ENCODE results near the gene TUBA1A.

Gene TUBA1A

GRCh38 chr12:49188916-49189367 is at the start of gene TUBA1A (continued):
- TF ChIP-seq ZNF366 (tag by site-specific recombination; conservative IDR thresholded peaks at IDR 0.05) (peak; percentile 45; the same call in 1 of the 2 replicates), REST (tag by site-specific recombination; IDR thresholded peaks at IDR 0.05) (no peak), ZNF112 (tag by site-specific recombination; IDR thresholded peaks at IDR 0.05) (no peak), ZNF791 (tag by site-specific recombination; IDR thresholded peaks at IDR 0.05) (no peak), ZNF23 (tag by site-specific recombination; IDR thresholded peaks at IDR 0.05; ENCODE audit: borderline replicate concordance) (no peak), ZNF132 (tag by site-specific recombination; IDR thresholded peaks at IDR 0.05; ENCODE audit: borderline replicate concordance) (no peak), ZNF223 (tag by site-specific recombination; IDR thresholded peaks at IDR 0.05) (no peak), ZNF292 (tag by site-specific recombination; IDR thresholded peaks at IDR 0.05; ENCODE audit: borderline replicate concordance, low read depth) (no peak), YY2 (tag by site-specific recombination; IDR thresholded peaks at IDR 0.05) (no peak), ZNF426 (tag by site-specific recombination; IDR thresholded peaks at IDR 0.05) (no peak), ZNF624 (tag by site-specific recombination; IDR thresholded peaks at IDR 0.05) (no peak), OSR2 (tag by site-specific recombination; IDR thresholded peaks at IDR 0.05) (no peak), KLF7 (tag by site-specific recombination; IDR thresholded peaks at IDR 0.05; ENCODE audit: borderline replicate concordance) (no peak), ZNF133 (tag by site-specific recombination; IDR thresholded peaks at IDR 0.05) (no peak), ZNF768 (tag by site-specific recombination; IDR thresholded peaks at IDR 0.05) (no peak), GLI4 (tag by site-specific recombination; IDR thresholded peaks at IDR 0.05) (no peak), MEIS1 (CRISPR knock-in tag; IDR thresholded peaks at IDR 0.05; ENCODE audit: borderline replicate concordance) (no peak), ZNF335 (tag by site-specific recombination; conservative IDR thresholded peaks at IDR 0.05) (peak; percentile 70), MZF1 (tag by site-specific recombination; IDR thresholded peaks at IDR 0.05; ENCODE audit: borderline replicate concordance) (no peak), ZNF324 (tag by site-specific recombination; IDR thresholded peaks at IDR 0.05) (no peak), ZNF239 (tag by site-specific recombination; IDR thresholded peaks at IDR 0.05) (no peak), KLF1 (tag by site-specific recombination; IDR thresholded peaks at IDR 0.05) (peak; percentile 57), ZNF155 (tag by site-specific recombination; IDR thresholded peaks at IDR 0.05) (no peak), ZBTB7A (tag by site-specific recombination; IDR thresholded peaks at IDR 0.05; ENCODE audit: low read depth) (no peak), ZNF530 (tag by site-specific recombination; IDR thresholded peaks at IDR 0.05; ENCODE audit: low read depth) (no peak), ZNF423 (tag by site-specific recombination; IDR thresholded peaks at IDR 0.05) (no peak), ZFP41 (tag by site-specific recombination; IDR thresholded peaks at IDR 0.05; ENCODE audit: borderline replicate concordance) (no peak), ZNF157 (tag by site-specific recombination; IDR thresholded peaks at IDR 0.05) (no peak), ZNF514 (tag by site-specific recombination; IDR thresholded peaks at IDR 0.05) (no peak), ZSCAN16 (tag by site-specific recombination; IDR thresholded peaks at IDR 0.05) (no peak), ZNF354C (tag by site-specific recombination; IDR thresholded peaks at IDR 0.05; ENCODE audit: borderline replicate concordance, low read depth) (no peak), ZNF169 (tag by site-specific recombination; IDR thresholded peaks at IDR 0.05) (no peak), ZNF416 (tag by site-specific recombination; IDR thresholded peaks at IDR 0.05) (no peak)
- TF ChIP-seq, protein P1, sequence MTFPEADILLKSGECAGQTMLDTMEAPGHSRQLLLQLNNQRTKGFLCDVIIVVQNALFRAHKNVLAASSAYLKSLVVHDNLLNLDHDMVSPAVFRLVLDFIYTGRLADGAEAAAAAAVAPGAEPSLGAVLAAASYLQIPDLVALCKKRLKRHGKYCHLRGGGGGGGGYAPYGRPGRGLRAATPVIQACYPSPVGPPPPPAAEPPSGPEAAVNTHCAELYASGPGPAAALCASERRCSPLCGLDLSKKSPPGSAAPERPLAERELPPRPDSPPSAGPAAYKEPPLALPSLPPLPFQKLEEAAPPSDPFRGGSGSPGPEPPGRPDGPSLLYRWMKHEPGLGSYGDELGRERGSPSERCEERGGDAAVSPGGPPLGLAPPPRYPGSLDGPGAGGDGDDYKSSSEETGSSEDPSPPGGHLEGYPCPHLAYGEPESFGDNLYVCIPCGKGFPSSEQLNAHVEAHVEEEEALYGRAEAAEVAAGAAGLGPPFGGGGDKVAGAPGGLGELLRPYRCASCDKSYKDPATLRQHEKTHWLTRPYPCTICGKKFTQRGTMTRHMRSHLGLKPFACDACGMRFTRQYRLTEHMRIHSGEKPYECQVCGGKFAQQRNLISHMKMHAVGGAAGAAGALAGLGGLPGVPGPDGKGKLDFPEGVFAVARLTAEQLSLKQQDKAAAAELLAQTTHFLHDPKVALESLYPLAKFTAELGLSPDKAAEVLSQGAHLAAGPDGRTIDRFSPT (tag by site-specific recombination; IDR thresholded peaks at IDR 0.05), result no peak
- TF ChIP-seq, protein P2, sequence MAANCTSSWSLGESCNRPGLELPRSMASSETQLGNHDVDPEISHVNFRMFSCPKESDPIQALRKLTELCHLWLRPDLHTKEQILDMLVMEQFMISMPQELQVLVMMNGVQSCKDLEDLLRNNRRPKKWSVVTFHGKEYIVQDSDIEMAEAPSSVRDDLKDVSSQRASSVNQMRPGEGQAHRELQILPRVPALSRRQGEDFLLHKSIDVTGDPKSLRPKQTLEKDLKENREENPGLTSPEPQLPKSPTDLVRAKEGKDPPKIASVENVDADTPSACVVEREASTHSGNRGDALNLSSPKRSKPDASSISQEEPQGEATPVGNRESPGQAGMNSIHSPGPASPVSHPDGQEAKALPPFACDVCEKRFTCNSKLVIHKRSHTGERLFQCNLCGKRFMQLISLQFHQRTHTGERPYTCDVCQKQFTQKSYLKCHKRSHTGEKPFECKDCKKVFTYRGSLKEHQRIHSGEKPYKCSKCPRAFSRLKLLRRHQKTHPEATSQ (tag by site-specific recombination; IDR thresholded peaks at IDR 0.05), result no peak
- TF ChIP-seq, protein P3, sequence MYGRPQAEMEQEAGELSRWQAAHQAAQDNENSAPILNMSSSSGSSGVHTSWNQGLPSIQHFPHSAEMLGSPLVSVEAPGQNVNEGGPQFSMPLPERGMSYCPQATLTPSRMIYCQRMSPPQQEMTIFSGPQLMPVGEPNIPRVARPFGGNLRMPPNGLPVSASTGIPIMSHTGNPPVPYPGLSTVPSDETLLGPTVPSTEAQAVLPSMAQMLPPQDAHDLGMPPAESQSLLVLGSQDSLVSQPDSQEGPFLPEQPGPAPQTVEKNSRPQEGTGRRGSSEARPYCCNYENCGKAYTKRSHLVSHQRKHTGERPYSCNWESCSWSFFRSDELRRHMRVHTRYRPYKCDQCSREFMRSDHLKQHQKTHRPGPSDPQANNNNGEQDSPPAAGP (tag by site-specific recombination; IDR thresholded peaks at IDR 0.05), result peak; percentile 69
